Stimulated activated memory B cell treated with anti-CD40 and anti-IgM and Interleukin-4, amounts not matched to agents 10 μg/mL and 1 μg/mL and 100 μg/mL, for 72 hours (primary cell): ENCODE data around the gene ABHD8.

Experiments
- ATAC-seq: fragments of 150-1000 bp; cut with Tn5 transposase; 2 replicates; pipeline ENCODE4 v1.10.0; 2021
- H3K27ac Mint-ChIP-seq: one replicate; pipeline ENCODE4 v1.8.0; 2022; ENCODE audit warnings: mild to moderate bottlenecking, mixed read lengths
- H3K27me3 Mint-ChIP-seq: one replicate; pipeline ENCODE4 v1.8.0; 2022; ENCODE audit warnings: mixed read lengths
- H3K36me3 Mint-ChIP-seq: one replicate; pipeline ENCODE4 v1.8.0; 2022; ENCODE audit warnings: mixed read lengths
- H3K4me1 Mint-ChIP-seq: one replicate; pipeline ENCODE4 v1.8.0; 2022; ENCODE audit warnings: mixed read lengths
- H3K4me3 Mint-ChIP-seq: one replicate; pipeline ENCODE4 v1.8.0; 2022; ENCODE audit warnings: mild to moderate bottlenecking, moderate library complexity, mixed read lengths
- H3K9me3 Mint-ChIP-seq: one replicate; pipeline ENCODE4 v1.8.0; 2022; ENCODE audit warnings: mixed read lengths

The ABHD8 gene

GRCh38 chr19:17255150-17255621, 48.0 kb downstream of the ABHD8 start:
- no peak for ATAC-seq
- Mint-ChIP-seq H3K4me3 (no peak overlapping the region), H3K4me1 (no peaks in the 10 kb centered on the region), H3K9me3 (no peaks in the 10 kb centered on the region), H3K27ac (no peak overlapping the region), H3K27me3 (no peaks in the 10 kb centered on the region), H3K36me3 (no peaks in the 10 kb centered on the region)

DNA sequence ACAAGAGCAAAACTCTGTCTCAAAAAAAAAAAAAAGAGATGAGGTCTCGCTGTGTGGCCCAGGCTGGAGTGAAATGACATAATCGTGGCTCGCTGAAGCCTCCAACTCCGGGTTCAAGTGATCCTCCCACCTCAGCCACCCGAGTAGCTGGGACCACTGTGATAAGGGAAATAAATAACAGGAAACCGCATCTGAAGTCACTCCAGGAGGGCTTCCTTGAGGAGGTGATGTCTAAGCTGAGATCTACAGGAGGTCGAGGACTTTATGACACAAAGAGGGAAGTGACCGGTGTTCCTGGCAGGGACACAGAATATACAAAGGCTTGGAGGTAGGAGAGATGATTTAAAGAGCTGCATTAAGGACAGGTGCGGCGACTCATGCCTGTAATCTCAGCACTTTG, 48.6 kb downstream of the ABHD8 start:
- no peak for ATAC-seq
- no peak overlapping the region for H3K4me3 Mint-ChIP-seq
- no peaks in the 10 kb centered on the region for H3K4me1 Mint-ChIP-seq
- no peaks in the 10 kb centered on the region for H3K36me3 Mint-ChIP-seq
- no peaks in the 10 kb centered on the region for H3K27me3 Mint-ChIP-seq
- no peaks in the 10 kb centered on the region for H3K9me3 Mint-ChIP-seq
- no peak overlapping the region for H3K27ac Mint-ChIP-seq

GRCh38 chr19:17249887-17250548, 53.2 kb downstream of the ABHD8 start:
- no peak overlapping the region for H3K27ac Mint-ChIP-seq
- H3K4me3 Mint-ChIP-seq: no peak overlapping the region
- H3K27me3 Mint-ChIP-seq: no peaks in the 10 kb centered on the region
- no peak for ATAC-seq
- no peaks in the 10 kb centered on the region for H3K36me3 Mint-ChIP-seq
- H3K4me1 Mint-ChIP-seq: peaks cover 17% of the 10 kb centered on the region
- no peaks in the 10 kb centered on the region for H3K9me3 Mint-ChIP-seq

GRCh38 chr19:17248011-17248776, 55.0 kb downstream of the ABHD8 start:
- H3K36me3 Mint-ChIP-seq: no peaks in the 10 kb centered on the region
- H3K4me3 Mint-ChIP-seq: peak overlapping the region; percentile 24
- H3K27ac Mint-ChIP-seq: no peak overlapping the region
- H3K9me3 Mint-ChIP-seq: no peaks in the 10 kb centered on the region
- no peak for ATAC-seq
- H3K4me1 Mint-ChIP-seq: peaks cover 30% of the 10 kb centered on the region
- no peaks in the 10 kb centered on the region for H3K27me3 Mint-ChIP-seq

GRCh38 chr19:17246681-17247425, 56.4 kb downstream of the ABHD8 start:
- Mint-ChIP-seq H3K4me3 (peak overlapping the region; percentile 98), H3K4me1 (peaks cover 42% of the 10 kb centered on the region), H3K9me3 (no peaks in the 10 kb centered on the region), H3K36me3 (no peaks in the 10 kb centered on the region), H3K27me3 (no peaks in the 10 kb centered on the region), H3K27ac (peak overlapping the region; percentile 92)
- no peak for ATAC-seq

GRCh38 chr19:17245535-17245984, 57.7 kb downstream of the ABHD8 start, which contains the start of gene NR2F6:
Gene NR2F6 (minus strand): TSS chr19:17245919. CDS start chr19:17245220, 699 bp downstream.
- ATAC-seq: peak; percentile 40
- no peaks in the 10 kb centered on the region for H3K27me3 Mint-ChIP-seq
- peak within 1 kb of the TSS; percentile 98 for H3K4me3 Mint-ChIP-seq
- H3K4me1 Mint-ChIP-seq: peaks cover 46% of the 10 kb centered on the region
- peak within 1 kb of the TSS; percentile 92 for H3K27ac Mint-ChIP-seq
- H3K9me3 Mint-ChIP-seq: no peaks in the 10 kb centered on the region
- H3K36me3 Mint-ChIP-seq: no peaks in the 10 kb centered on the region

GRCh38 chr19:17244618-17245534, 58.3 kb downstream of the ABHD8 start:
- no peaks in the 10 kb centered on the region for H3K27me3 Mint-ChIP-seq
- no peaks in the 10 kb centered on the region for H3K36me3 Mint-ChIP-seq
- peak overlapping the region; percentile 72 for H3K4me3 Mint-ChIP-seq
- peak; percentile 42 for ATAC-seq
- peaks cover 46% of the 10 kb centered on the region for H3K4me1 Mint-ChIP-seq
- H3K27ac Mint-ChIP-seq: no peak overlapping the region
- no peaks in the 10 kb centered on the region for H3K9me3 Mint-ChIP-seq

GRCh38 chr19:17243830-17244617, 59.2 kb downstream of the ABHD8 start:
- no peak overlapping the region for H3K27ac Mint-ChIP-seq
- H3K36me3 Mint-ChIP-seq: no peaks in the 10 kb centered on the region
- peak overlapping the region; percentile 72 for H3K4me3 Mint-ChIP-seq
- H3K27me3 Mint-ChIP-seq: no peaks in the 10 kb centered on the region
- H3K9me3 Mint-ChIP-seq: no peaks in the 10 kb centered on the region
- H3K4me1 Mint-ChIP-seq: peaks cover 46% of the 10 kb centered on the region
- no peak for ATAC-seq

DNA sequence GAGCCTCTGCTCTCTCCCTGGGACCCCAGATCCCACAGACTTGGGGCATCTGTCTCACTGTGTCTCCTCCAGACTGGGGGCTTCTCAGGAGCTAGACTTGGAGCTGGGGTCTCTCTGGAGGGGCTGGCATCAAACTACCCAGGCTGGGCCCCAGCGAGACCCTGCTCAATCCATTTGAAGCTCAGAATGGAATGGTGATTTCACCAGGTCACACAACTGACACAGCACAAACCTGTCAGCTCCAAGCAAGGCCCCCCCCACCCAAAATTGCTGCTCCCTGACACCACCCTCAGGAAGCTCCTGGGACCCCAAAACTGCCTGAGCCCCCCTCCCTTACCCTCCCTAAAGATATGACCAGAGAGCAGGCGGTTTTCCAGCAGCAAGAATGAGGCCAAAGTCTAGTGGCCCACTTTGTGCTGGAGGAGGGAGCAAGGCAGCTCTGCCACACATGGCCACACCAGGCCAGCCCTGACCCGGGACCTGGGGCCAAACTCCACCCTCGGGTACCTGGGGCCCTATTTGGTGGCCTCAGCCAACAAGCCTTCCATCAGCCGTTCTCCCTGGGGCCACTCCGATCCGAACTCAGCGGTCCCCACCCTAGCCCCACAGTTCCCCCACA, 59.9 kb downstream of the ABHD8 start:
- no peaks in the 10 kb centered on the region for H3K27me3 Mint-ChIP-seq
- no peaks in the 10 kb centered on the region for H3K9me3 Mint-ChIP-seq
- peak overlapping the region; percentile 31 for H3K27ac Mint-ChIP-seq

GRCh38 chr19:17242431-17243208, 60.6 kb downstream of the ABHD8 start:
- no peak for ATAC-seq
- Mint-ChIP-seq H3K4me1 (peaks cover 46% of the 10 kb centered on the region), H3K36me3 (no peaks in the 10 kb centered on the region), H3K9me3 (no peaks in the 10 kb centered on the region), H3K27me3 (no peaks in the 10 kb centered on the region), H3K4me3 (no peak overlapping the region), H3K27ac (peak overlapping the region; percentile 31)

More for the DNA sequence above, 59.9 kb downstream of the ABHD8 start:
- Mint-ChIP-seq H3K4me1 (peaks cover 46% of the 10 kb centered on the region), H3K4me3 (peak overlapping the region; percentile 15), H3K36me3 (no peaks in the 10 kb centered on the region)
- ATAC-seq: no peak
